22Rv1 (cell line): ENCODE measurements around the gene DDX3X.

Source experiments
- CTCF ChIP-seq: fragments of 450-650 bp; IDR thresholded peaks from 2 replicates; pipeline ENCODE4 v1.5.1; 2017; ENCODE audit warnings: mild to moderate bottlenecking
- ZFX ChIP-seq: fragments of 450-650 bp; IDR thresholded peaks from 2 replicates; pipeline ENCODE4 v1.6.1; 2017; ENCODE audit warnings: antibody characterized with exemption, borderline replicate concordance

GRCh38 chrX:41412261-41413081 is 78.5 kb downstream of the DDX3X start:
- TF ChIP-seq CTCF (no peak), ZFX (no peak)
